Hepatocyte (in vitro differentiated cells): ENCODE results near the gene FNDC3B.

Experiments
- CTCF ChIP-seq: fragments of 200-600 bp; sonication (generic); IDR thresholded peaks from 2 replicates; pipeline ENCODE4 v1.5.1; 2016; ENCODE audit warnings: antibody characterized with exemption, mild to moderate bottlenecking; ENCODE audit not compliant: poor library complexity
- EZH2 ChIP-seq: fragments of 200-600 bp; sonication (generic); IDR thresholded peaks from 2 replicates; pipeline ENCODE4 v1.6.1; 2016; ENCODE audit warnings: antibody characterized with exemption, mild to moderate bottlenecking, borderline replicate concordance

GRCh38 chr3:172379372-172379771 is 340.0 kb downstream of the FNDC3B start:
- TF ChIP-seq CTCF (no peak), EZH2 (no peak)
